Osteoblast (primary cell): ENCODE data around the gene KRTAP9-4. TPM values are rescaled to one million over a fixed set of nuclear protein-coding genes. Genes with fewer than 3 reads are reported as not detected.
"Not testable (repeated sequence)": the region's sequence is repeated elsewhere in the genome, so short reads cannot be mapped to it uniquely, and the experiment has no call there.

Source experiments
- DNase-seq: peaks from one replicate; pipeline ENCODE4 v3.0.0; 2011; ENCODE audit warnings: low spot score, mixed read lengths; ENCODE audit not compliant: insufficient read length; ENCODE audit errors: missing footprints
- H2AFZ ChIP-seq: 2 replicates; pipeline ENCODE4 v1.6.0; 2011; ENCODE audit warnings: mild to moderate bottlenecking, low read length
- H3K27ac ChIP-seq: 2 replicates; pipeline ENCODE4 v1.5.1; 2011; ENCODE audit warnings: mild to moderate bottlenecking, low read depth, low read length, moderate library complexity
- H3K27me3 ChIP-seq: 2 replicates; pipeline ENCODE4 v1.6.0; 2012; ENCODE audit warnings: mild to moderate bottlenecking, control low read depth, inconsistent platforms, low read length, moderate library complexity; ENCODE audit not compliant: insufficient read depth
- H3K36me3 ChIP-seq: 2 replicates; pipeline ENCODE4 v1.5.1; 2011; ENCODE audit warnings: mild to moderate bottlenecking, low read length, control low read depth, moderate library complexity; ENCODE audit not compliant: insufficient read depth
- H3K4me1 ChIP-seq: 2 replicates; pipeline ENCODE4 v1.5.1; 2011; ENCODE audit warnings: mild to moderate bottlenecking, low read length, control low read depth, moderate library complexity; ENCODE audit not compliant: insufficient read depth
- H3K4me2 ChIP-seq: 2 replicates; pipeline ENCODE4 v1.6.0; 2011; ENCODE audit warnings: mild to moderate bottlenecking, low read length; ENCODE audit not compliant: insufficient read depth
- H3K4me3 ChIP-seq: fragments of 200-600 bp; sonication (generic); 3 replicates; pipeline ENCODE4 v1.5.1; 2012; ENCODE audit warnings: mild to moderate bottlenecking, low read length, inconsistent platforms; ENCODE audit not compliant: insufficient read depth
- H3K79me2 ChIP-seq: 2 replicates; pipeline ENCODE4 v1.6.0; 2012; ENCODE audit warnings: mild to moderate bottlenecking, low read length, control low read depth, inconsistent platforms; ENCODE audit not compliant: insufficient read depth
- H3K9me3 ChIP-seq: 2 replicates; pipeline ENCODE4 v1.5.1; 2011; ENCODE audit warnings: low read depth, low read length, control low read depth
- H4K20me1 ChIP-seq: 2 replicates; pipeline ENCODE4 v1.6.0; 2012; ENCODE audit warnings: mild to moderate bottlenecking, low read length, control low read depth; ENCODE audit not compliant: insufficient read depth
- CTCF ChIP-seq: IDR thresholded peaks from 2 replicates; pipeline ENCODE4 v1.5.1; 2011; ENCODE audit warnings: mild to moderate bottlenecking, low read depth, low read length, moderate library complexity; ENCODE audit errors: extremely low read depth
- total RNA-seq: library from RNA; depleted of rRNA; stranded (reverse); fragments of >200 nt; gene quantifications from 2 replicates; pipeline ENCODE4 v1.2.3, GENCODE V29; 2012

The KRTAP9-4 gene
- total RNA-seq, 1 donor = not detected

DNA sequence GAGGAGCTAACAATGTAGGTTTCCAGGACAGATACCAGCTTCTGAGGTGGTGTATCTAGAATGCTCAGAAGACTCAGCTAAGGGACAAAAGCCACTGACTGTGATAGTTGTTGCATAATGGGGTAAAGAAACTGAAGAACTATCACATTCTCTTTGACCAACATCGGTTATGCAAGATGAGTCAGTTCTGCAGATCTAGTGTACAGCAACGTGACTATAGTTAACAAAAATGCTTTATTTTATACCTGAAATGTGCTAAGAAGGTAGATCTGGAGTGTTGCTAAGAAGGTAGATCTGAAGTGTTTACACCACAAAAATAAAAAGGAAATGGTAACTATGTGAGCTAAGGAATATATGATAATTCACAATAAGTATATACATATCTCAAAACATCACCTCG lies 18.2 kb downstream of the KRTAP9-4 start:
- no peaks in the 10 kb centered on the region for H3K4me1 ChIP-seq
- TF ChIP-seq CTCF = no peak
- no peak overlapping the region for H3K4me3 ChIP-seq
- no peak overlapping the region for H2AFZ ChIP-seq
- no peaks in the 10 kb centered on the region for H3K9me3 ChIP-seq
- no peak for DNase-seq
- no peak overlapping the region for H3K4me2 ChIP-seq
- H3K27me3 ChIP-seq = no peaks in the 10 kb centered on the region
- H3K36me3 ChIP-seq = no peaks in the 10 kb centered on the region
- no peaks in the 10 kb centered on the region for H4K20me1 ChIP-seq
- no peaks in the 10 kb centered on the region for H3K79me2 ChIP-seq
- H3K27ac ChIP-seq = no peak overlapping the region

GRCh38 chr17:41271323-41271722 lies 21.8 kb downstream of the KRTAP9-4 start:
- H2AFZ ChIP-seq, H3K27me3 ChIP-seq, H3K36me3 ChIP-seq, H3K9me3 ChIP-seq, H3K4me3 ChIP-seq, DNase-seq, H3K27ac ChIP-seq, H3K79me2 ChIP-seq, H3K4me1 ChIP-seq, H4K20me1 ChIP-seq, H3K4me2 ChIP-seq: not testable (repeated sequence)

GRCh38 chr17:41271858-41272257 lies 22.4 kb downstream of the KRTAP9-4 start:
- Histone ChIP-seq H3K36me3 (no peaks in the 10 kb centered on the region), H3K79me2 (no peaks in the 10 kb centered on the region), H2AFZ (no peak overlapping the region), H3K4me1 (no peaks in the 10 kb centered on the region), H3K4me2 (no peak overlapping the region), H3K9me3 (no peaks in the 10 kb centered on the region), H4K20me1 (no peaks in the 10 kb centered on the region), H3K4me3 (no peak overlapping the region), H3K27me3 (no peaks in the 10 kb centered on the region), H3K27ac (no peak overlapping the region)
- no peak for DNase-seq
- no peak for TF ChIP-seq CTCF

DNA sequence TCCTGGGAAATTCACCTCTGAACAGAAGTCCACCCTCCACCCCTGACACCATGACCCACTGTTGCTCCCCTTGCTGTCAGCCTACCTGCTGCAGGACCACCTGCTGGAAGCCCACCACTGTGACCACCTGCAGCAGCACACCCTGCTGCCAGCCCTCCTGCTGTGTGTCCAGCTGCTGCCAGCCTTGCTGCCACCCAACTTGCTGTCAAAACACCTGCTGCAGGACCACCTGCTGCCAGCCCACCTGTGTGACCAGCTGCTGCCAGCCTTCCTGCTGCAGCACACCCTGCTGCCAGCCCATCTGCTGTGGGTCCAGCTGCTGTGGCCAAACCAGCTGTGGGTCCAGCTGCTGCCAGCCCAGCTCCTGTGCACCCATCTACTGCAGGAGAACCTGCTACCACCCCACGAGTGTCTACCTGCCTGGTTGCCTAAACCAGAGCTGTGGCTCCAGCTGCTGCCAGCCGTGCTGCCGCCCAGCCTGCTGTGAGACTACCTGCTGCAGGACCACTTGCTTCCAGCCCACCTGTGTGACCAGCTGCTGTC lies 26.2 kb downstream of the KRTAP9-4 start, which contains the start of gene KRTAP9-7:
TSS of gene KRTAP9-7 (plus strand) at position 51 of the 543 bp plus-strand sequence. CDS start at position 51, 0 bp downstream.
- H3K27me3 ChIP-seq = not testable (repeated sequence)

DNA sequence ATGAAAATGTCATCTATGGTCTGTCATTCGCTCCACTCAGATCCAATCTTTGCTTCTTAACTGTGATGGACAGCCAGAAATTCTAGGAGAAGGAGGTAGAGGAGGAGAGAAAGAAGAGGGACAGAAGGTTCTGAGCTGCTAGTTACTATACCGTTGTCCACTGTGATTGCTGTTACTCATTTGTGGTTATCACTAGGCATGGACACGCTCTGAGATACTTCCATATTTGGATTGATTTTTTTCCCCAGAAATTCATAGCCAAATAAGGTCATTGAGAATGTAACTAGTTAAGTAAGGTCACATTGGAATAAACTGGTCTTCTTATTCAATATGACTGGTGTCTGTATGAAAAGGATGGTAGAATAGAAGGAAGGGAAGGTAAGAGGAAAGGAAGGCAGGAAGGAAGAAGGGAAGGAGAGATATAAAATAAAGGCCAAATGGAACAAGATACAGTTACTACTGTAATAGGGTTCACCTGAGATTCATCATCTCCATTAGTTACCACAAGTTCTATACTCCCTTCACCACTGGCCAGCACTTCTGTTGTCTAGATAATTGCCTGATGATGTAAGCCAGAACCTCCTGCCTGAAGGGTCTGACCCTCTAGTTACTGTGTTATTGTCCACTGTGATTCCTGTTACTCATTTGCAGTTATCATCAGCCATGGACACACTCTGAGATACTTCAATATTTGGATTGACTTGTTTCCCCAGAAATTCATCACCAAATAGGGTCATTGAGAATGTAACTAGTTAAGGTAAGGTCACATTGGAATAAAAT lies 28.9 kb downstream of the KRTAP9-4 start:
- DNase-seq = no peak
- no peaks in the 10 kb centered on the region for H3K36me3 ChIP-seq
- peak overlapping the region; percentile 63 for H2AFZ ChIP-seq
- H3K9me3 ChIP-seq = no peaks in the 10 kb centered on the region
- TF ChIP-seq CTCF = no peak
- no peaks in the 10 kb centered on the region for H4K20me1 ChIP-seq
- H3K4me1 ChIP-seq = no peaks in the 10 kb centered on the region
- no peaks in the 10 kb centered on the region for H3K27me3 ChIP-seq
- H3K4me2 ChIP-seq = no peak overlapping the region
- H3K27ac ChIP-seq = no peak overlapping the region
- no peaks in the 10 kb centered on the region for H3K79me2 ChIP-seq
- H3K4me3 ChIP-seq = no peak overlapping the region

More for the DNA sequence above, 26.2 kb downstream of the KRTAP9-4 start, which contains the start of gene KRTAP9-7:
- H4K20me1 ChIP-seq, H3K4me2 ChIP-seq, H3K9me3 ChIP-seq, H3K27ac ChIP-seq, H3K79me2 ChIP-seq, H2AFZ ChIP-seq, H3K4me1 ChIP-seq, H3K36me3 ChIP-seq, DNase-seq, H3K4me3 ChIP-seq: not testable (repeated sequence)
